ENCODE data around the gene VEZT. TPM values are rescaled to one million over a fixed set of nuclear protein-coding genes. Genes with fewer than 3 reads are reported as not detected.

The VEZT gene
- total and polyA plus RNA-seq, 4 donors = 13.7 to 47.4 (median 22.0) TPM

DNA sequence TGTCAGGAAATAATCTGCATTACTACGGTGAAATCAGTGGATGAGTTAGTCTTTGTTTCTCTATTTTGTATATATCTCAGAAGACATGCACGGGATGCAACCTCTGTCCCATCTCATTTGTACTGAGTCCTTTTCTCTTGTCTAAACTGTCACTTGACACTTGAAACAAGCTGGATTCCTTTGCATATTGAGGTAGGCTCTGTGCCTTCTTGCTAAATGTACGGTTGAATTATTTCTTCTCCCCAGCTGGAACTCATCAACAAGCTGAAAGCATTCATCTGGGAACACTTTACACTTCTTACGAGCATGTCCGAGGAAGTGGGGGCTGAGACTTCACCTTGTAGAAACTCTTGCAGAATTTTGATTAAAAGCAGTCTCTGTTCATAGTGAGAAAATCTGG, 119.5 kb downstream of the VEZT start:
- 84% methylated on average over 5 of the region's 5 CpGs for WGBS
- TF ChIP-seq, protein P1, sequence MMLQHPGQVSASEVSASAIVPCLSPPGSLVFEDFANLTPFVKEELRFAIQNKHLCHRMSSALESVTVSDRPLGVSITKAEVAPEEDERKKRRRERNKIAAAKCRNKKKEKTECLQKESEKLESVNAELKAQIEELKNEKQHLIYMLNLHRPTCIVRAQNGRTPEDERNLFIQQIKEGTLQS (IDR thresholded peaks at IDR 0.05) = no peak
- TF ChIP-seq, protein P2, sequence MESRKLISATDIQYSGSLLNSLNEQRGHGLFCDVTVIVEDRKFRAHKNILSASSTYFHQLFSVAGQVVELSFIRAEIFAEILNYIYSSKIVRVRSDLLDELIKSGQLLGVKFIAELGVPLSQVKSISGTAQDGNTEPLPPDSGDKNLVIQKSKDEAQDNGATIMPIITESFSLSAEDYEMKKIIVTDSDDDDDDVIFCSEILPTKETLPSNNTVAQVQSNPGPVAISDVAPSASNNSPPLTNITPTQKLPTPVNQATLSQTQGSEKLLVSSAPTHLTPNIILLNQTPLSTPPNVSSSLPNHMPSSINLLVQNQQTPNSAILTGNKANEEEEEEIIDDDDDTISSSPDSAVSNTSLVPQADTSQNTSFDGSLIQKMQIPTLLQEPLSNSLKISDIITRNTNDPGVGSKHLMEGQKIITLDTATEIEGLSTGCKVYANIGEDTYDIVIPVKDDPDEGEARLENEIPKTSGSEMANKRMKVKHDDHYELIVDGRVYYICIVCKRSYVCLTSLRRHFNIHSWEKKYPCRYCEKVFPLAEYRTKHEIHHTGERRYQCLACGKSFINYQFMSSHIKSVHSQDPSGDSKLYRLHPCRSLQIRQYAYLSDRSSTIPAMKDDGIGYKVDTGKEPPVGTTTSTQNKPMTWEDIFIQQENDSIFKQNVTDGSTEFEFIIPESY (IDR thresholded peaks at IDR 0.05) = no peak
- H3K27ac ChIP-seq (ENCODE audit: low read depth in 1 of 2, low read length in 2 of 2) = no peak overlapping the region

DNA sequence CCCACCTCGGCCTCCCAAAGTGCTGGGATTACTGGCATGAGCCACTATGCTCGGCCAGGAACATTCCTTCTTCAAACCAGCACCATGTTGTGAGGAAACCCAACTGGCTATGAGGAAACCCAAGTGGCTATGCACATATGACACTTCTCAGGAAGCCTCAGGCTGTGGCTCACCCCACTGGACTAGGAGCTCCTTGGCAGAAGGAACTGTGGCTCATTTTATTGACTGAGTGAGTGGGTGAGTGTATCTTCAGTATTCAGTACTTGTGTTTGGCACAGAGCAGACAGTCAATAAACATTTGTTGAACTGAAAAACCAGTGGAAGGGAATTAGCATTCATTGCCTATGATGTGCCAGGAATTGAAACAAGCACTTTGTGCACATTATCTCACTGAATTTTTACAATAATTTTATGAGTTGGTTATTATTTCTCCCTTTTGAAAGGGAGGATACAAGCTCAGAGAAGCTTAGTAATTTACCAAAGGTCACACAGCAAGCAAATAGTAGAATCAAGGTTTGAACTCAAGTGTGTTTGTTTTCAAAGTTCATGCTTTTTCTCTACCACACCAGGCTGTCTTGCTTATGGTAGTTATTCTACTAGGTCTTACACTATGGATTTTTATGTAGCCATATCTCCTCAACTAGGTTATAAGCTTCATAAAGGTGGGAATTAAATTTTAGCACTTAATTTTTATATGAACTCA, 121.6 kb downstream of the VEZT start:
- H3K9me3 ChIP-seq (ENCODE audit: control insufficient read depth in 4 of 4, low read length in 3 of 4) = no peaks in the 10 kb centered on the region
- H3K9ac ChIP-seq (ENCODE audit: low read depth in 1 of 2, low read length in 2 of 2) = no peak overlapping the region
- H3K27me3 ChIP-seq (ENCODE audit: control insufficient read depth in 4 of 4, insufficient read depth in 4 of 4, low read length in 3 of 4) = no peaks in the 10 kb centered on the region
- no peak overlapping the region for H3K27ac ChIP-seq (ENCODE audit: low read depth in 1 of 2, low read length in 2 of 2)
- 93% methylated on average over 2 of the region's 2 CpGs for whole genome bisulfite sequencing
- no peak overlapping the region for H3K4me3 ChIP-seq (ENCODE audit: low read depth in 1 of 3, low read length in 3 of 3)
- DNase-seq (ENCODE audit: low spot score) = no peak
- no peaks in the 10 kb centered on the region for H3K36me3 ChIP-seq (ENCODE audit: control insufficient read depth in 4 of 4, insufficient read depth in 3 of 4, low read depth in 1 of 4, low read length in 3 of 4)
- H3K4me1 ChIP-seq (ENCODE audit: control insufficient read depth in 4 of 4, insufficient read depth in 4 of 4, low read length in 3 of 4) = peaks cover 0 to 6% (median 0%) of the 10 kb centered on the region in 4 donors
- TF ChIP-seq HNF4G (IDR thresholded peaks at IDR 0.05) = no peak
- TF ChIP-seq JUND (IDR thresholded peaks at IDR 0.05) = no peak
- TF ChIP-seq, protein P3, sequence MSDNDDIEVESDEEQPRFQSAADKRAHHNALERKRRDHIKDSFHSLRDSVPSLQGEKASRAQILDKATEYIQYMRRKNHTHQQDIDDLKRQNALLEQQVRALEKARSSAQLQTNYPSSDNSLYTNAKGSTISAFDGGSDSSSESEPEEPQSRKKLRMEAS (IDR thresholded peaks at IDR 0.05) = no peak

More for the DNA sequence above, 119.5 kb downstream of the VEZT start:
- DNase-seq (ENCODE audit: low spot score) = no peak
- Histone ChIP-seq H3K27me3 (ENCODE audit: control insufficient read depth in 4 of 4, insufficient read depth in 4 of 4, low read length in 3 of 4) (no peaks in the 10 kb centered on the region), H3K9me3 (ENCODE audit: control insufficient read depth in 4 of 4, low read length in 3 of 4) (no peaks in the 10 kb centered on the region), H3K4me1 (ENCODE audit: control insufficient read depth in 4 of 4, insufficient read depth in 4 of 4, low read length in 3 of 4) (peaks cover 0 to 6% (median 0%) of the 10 kb centered on the region in 4 donors), H3K9ac (ENCODE audit: low read depth in 1 of 2, low read length in 2 of 2) (no peak overlapping the region), H3K4me3 (ENCODE audit: low read depth in 1 of 3, low read length in 3 of 3) (no peak overlapping the region), H3K36me3 (ENCODE audit: control insufficient read depth in 4 of 4, insufficient read depth in 3 of 4, low read depth in 1 of 4, low read length in 3 of 4) (no peaks in the 10 kb centered on the region)

DNA sequence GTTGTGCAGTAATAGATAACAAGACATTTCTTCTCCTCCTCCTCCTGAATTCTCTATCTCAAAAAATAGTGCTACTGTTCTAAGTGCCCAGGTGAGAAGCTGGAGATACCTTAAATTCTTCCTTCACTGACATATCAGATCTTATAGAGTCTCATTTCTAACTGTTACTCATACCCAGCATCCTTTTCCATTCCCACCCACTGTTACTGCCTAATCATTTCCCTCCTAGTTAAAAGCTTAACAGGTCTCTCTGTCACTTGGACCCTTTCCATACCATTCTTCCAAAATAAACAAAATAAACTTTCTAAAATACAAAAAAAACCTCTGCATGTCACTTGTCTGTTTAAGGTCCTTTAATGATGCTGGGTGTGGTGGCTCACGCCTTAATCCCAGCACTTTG, 124.4 kb downstream of the VEZT start:
- Histone ChIP-seq H3K27me3 (ENCODE audit: control insufficient read depth in 4 of 4, insufficient read depth in 4 of 4, low read length in 3 of 4) (no peaks in the 10 kb centered on the region), H3K4me1 (ENCODE audit: control insufficient read depth in 4 of 4, insufficient read depth in 4 of 4, low read length in 3 of 4) (no peaks in the 10 kb centered on the region), H3K9ac (ENCODE audit: low read depth in 1 of 2, low read length in 2 of 2) (no peak overlapping the region), H3K9me3 (ENCODE audit: control insufficient read depth in 4 of 4, low read length in 3 of 4) (no peaks in the 10 kb centered on the region), H3K36me3 (ENCODE audit: control insufficient read depth in 4 of 4, insufficient read depth in 3 of 4, low read depth in 1 of 4, low read length in 3 of 4) (no peaks in the 10 kb centered on the region), H3K27ac (ENCODE audit: low read depth in 1 of 2, low read length in 2 of 2) (no peak overlapping the region), H3K4me3 (ENCODE audit: low read depth in 1 of 3, low read length in 3 of 3) (no peak overlapping the region)
- no peak for TF ChIP-seq HNF4A (conservative IDR thresholded peaks at IDR 0.05)
- TF ChIP-seq RAD21 (IDR thresholded peaks at IDR 0.05) = no peak
- TF ChIP-seq, protein P3 (IDR thresholded peaks at IDR 0.05) = no peak
- TF ChIP-seq JUND (IDR thresholded peaks at IDR 0.05) = no peak
- no peak for TF ChIP-seq EGR1 (IDR thresholded peaks at IDR 0.05; ENCODE audit: low read depth in 2 of 2)
- TF ChIP-seq, protein P4, sequence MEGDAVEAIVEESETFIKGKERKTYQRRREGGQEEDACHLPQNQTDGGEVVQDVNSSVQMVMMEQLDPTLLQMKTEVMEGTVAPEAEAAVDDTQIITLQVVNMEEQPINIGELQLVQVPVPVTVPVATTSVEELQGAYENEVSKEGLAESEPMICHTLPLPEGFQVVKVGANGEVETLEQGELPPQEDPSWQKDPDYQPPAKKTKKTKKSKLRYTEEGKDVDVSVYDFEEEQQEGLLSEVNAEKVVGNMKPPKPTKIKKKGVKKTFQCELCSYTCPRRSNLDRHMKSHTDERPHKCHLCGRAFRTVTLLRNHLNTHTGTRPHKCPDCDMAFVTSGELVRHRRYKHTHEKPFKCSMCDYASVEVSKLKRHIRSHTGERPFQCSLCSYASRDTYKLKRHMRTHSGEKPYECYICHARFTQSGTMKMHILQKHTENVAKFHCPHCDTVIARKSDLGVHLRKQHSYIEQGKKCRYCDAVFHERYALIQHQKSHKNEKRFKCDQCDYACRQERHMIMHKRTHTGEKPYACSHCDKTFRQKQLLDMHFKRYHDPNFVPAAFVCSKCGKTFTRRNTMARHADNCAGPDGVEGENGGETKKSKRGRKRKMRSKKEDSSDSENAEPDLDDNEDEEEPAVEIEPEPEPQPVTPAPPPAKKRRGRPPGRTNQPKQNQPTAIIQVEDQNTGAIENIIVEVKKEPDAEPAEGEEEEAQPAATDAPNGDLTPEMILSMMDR (IDR thresholded peaks at IDR 0.05; ENCODE audit: low read depth, low read length, missing input control) = no peak
- TF ChIP-seq FOXA2 (IDR thresholded peaks at IDR 0.05) = no peak
- no peak for TF ChIP-seq YY1 (IDR thresholded peaks at IDR 0.05)
- no peak for TF ChIP-seq FOXA1 (IDR thresholded peaks at IDR 0.05)
- no peak for TF ChIP-seq SP1 (IDR thresholded peaks at IDR 0.05)
- TF ChIP-seq, protein P5, sequence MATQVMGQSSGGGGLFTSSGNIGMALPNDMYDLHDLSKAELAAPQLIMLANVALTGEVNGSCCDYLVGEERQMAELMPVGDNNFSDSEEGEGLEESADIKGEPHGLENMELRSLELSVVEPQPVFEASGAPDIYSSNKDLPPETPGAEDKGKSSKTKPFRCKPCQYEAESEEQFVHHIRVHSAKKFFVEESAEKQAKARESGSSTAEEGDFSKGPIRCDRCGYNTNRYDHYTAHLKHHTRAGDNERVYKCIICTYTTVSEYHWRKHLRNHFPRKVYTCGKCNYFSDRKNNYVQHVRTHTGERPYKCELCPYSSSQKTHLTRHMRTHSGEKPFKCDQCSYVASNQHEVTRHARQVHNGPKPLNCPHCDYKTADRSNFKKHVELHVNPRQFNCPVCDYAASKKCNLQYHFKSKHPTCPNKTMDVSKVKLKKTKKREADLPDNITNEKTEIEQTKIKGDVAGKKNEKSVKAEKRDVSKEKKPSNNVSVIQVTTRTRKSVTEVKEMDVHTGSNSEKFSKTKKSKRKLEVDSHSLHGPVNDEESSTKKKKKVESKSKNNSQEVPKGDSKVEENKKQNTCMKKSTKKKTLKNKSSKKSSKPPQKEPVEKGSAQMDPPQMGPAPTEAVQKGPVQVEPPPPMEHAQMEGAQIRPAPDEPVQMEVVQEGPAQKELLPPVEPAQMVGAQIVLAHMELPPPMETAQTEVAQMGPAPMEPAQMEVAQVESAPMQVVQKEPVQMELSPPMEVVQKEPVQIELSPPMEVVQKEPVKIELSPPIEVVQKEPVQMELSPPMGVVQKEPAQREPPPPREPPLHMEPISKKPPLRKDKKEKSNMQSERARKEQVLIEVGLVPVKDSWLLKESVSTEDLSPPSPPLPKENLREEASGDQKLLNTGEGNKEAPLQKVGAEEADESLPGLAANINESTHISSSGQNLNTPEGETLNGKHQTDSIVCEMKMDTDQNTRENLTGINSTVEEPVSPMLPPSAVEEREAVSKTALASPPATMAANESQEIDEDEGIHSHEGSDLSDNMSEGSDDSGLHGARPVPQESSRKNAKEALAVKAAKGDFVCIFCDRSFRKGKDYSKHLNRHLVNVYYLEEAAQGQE (IDR thresholded peaks at IDR 0.05) = no peak
- no peak for TF ChIP-seq RXRA (IDR thresholded peaks at IDR 0.05)
- no peak for TF ChIP-seq NR2F2 (IDR thresholded peaks at IDR 0.05)
- TF ChIP-seq HNF4G (IDR thresholded peaks at IDR 0.05) = no peak
- TF ChIP-seq, protein P1 (IDR thresholded peaks at IDR 0.05) = no peak
- DNase-seq (ENCODE audit: low spot score) = no peak
- 97% methylated on average over 1 of the region's 1 CpG for WGBS

Data from liver (tissue), 9 donors.